B cell (primary cell): ENCODE data around the gene L3MBTL4.

Experiments used
- CTCF ChIP-seq: fragments of 200-600 bp; IDR thresholded peaks from one replicate; pipeline ENCODE4 v1.8.0; 2022; ENCODE audit warnings: antibody characterized with exemption, mild to moderate bottlenecking
- EZH2 ChIP-seq: IDR thresholded peaks from 2 replicates; pipeline ENCODE4 v1.6.1; 2012; ENCODE audit warnings: borderline replicate concordance, low read depth, mild to moderate bottlenecking, moderate library complexity, low read length; ENCODE audit not compliant: insufficient read depth, poor library complexity, severe bottlenecking

- no peak for TF ChIP-seq CTCF
- no peak for TF ChIP-seq EZH2
Measured at GRCh38 chr18:6055711-6056110, 359.0 kb downstream of the L3MBTL4 start.
